Right cardiac atrium (tissue), 5 donors: ENCODE data around the gene FLAD1. TPM values are rescaled to one million over a fixed set of nuclear protein-coding genes. Genes with fewer than 3 reads are reported as not detected.
A peak's percentile ranks its signal among the peaks of the same experiment; 100 is the strongest.

Experiments used
- ATAC-seq, 2 donors: fragments of 200-7000 bp; cut with Tn5 transposase; one replicate each; pipeline versions ENCODE4 v1.8.0 to v1.9.1; 2020; ENCODE audit warnings: moderate library complexity in 2 of 2, mild to moderate bottlenecking in 1 of 2
- DNase-seq, 3 donors: peaks; one replicate each; pipeline ENCODE4 v3.0.0-alpha.2; 2020
- H3K27ac ChIP-seq: one replicate; pipeline ENCODE4 v1.5.1; 2013; ENCODE audit warnings: mild to moderate bottlenecking, low read length, control low read depth, moderate library complexity
- H3K27me3 ChIP-seq: one replicate; pipeline ENCODE4 v1.6.1; 2013; ENCODE audit not compliant: control insufficient read depth, insufficient read depth
- H3K4me1 ChIP-seq: one replicate; pipeline ENCODE4 v1.6.1; 2013; ENCODE audit warnings: low read length; ENCODE audit not compliant: control insufficient read depth, insufficient read depth
- H3K4me3 ChIP-seq: one replicate; pipeline ENCODE4 v1.5.1; 2013; ENCODE audit warnings: low read length, control low read depth
- H3K9me3 ChIP-seq: one replicate; pipeline ENCODE4 v1.6.1; 2013; ENCODE audit warnings: low read length; ENCODE audit not compliant: control insufficient read depth
- whole genome bisulfite sequencing: extraction: QIAGEN DNeasy Blood & Tissue Kit; methylation state at CpG from one replicate; pipeline ENCODE4 v1.1.7; 2013; 5-methylcytosine and 5-hydroxymethylcytosine counted together
- intact Hi-C, 4 donors: fragments of 100-400 bp; cut with DNase I; formaldehyde crosslinking; loops; one replicate each; pipeline versions ENCODE4 v1.11.0 to v1.14.0; 2022 to 2023
- polyA plus RNA-seq: library from polyadenylated mRNA; stranded (reverse); fragments of 200-250 nt; gene quantifications from one replicate; pipeline ENCODE4 v1.2.3, GENCODE V29; 2013
- total RNA-seq, 4 donors: library from RNA; stranded (reverse); fragmentation: NEBNext Ultra II Directional; extraction: Animal tissue kit (Norgen Biotek cat#: 25700); gene quantifications; one replicate each; pipeline ENCODE4 v1.2.1, GENCODE V29; 2021
- donor health status: healthy with polysubstance abuse.
- donor health status: DM: no; HTN: yes; CAD: no.
- donor health status: DM: no; HTN: no; CAD: no.
- donor health status: DM: no; HTN: yes; CAD: no; lungs with severe emphysema.
- donor health status: DM: yes; HTN: yes; CAD: no.

FLAD1 gene
- total and polyA plus RNA-seq, 5 donors: 22.8 to 32.7 (median 25.3) TPM

DNA sequence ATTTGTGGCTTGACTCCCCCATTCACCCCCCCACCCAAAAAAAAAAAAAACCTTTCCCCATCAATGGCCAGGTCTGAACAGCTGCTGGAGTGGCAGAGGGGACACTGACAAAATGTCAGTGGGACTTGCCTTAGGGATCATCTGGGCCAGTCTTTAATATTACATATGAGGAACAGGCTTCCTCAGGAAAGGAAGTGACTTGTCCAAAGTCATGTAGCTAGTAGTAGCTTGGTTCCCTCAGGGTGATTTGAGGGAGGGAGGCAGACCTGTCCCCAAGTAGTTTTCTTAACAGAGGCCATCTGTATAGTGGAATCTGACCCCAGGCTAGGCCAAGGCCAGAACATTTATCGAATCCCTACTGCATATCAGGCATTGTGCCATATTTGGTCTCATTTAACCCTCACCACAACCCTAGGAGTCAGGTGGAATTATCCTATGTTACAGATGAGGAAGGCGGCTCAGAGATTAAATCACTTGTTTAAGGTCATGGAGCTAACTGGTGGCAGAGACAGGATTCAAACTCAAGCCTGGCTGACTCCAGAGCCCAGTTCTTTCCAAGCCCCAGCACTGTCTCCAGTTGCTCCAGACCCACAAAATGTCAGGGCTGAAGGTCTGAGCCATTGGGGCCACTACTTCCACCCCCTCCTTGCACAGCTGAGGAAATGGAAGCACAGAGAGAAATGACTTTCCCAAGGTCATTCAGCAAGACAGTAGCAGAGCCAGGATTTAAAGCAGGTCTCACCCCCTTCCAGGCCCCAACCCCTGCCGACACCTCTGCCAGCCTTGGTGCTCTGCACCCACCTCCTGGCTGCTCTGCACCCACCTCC is 29.8 kb downstream of the FLAD1 start:
- no peak overlapping the region for H3K4me3 ChIP-seq
- peaks cover 12% of the 10 kb centered on the region for H3K4me1 ChIP-seq

GRCh38 chr1:155013632-155014031 is 30.5 kb downstream of the FLAD1 start:
- intact Hi-C loops: loop anchor here in 1 of 4 donors (10.0 kb wide), 1 partner anchor 49 kb away; the partner anchor contains the start of gene PYGO2
- WGBS: 39% methylated on average over 8 of the region's 8 CpGs

More for the DNA sequence above, 29.8 kb downstream of the FLAD1 start:
- no peak for ATAC-seq
- WGBS: 69% methylated on average over 3 of the region's 3 CpGs
- intact Hi-C loops: loop anchor here in 1 of 4 donors (10.0 kb wide), 1 partner anchor 48 kb away; the partner anchor contains the start of gene PYGO2
- no peak for DNase-seq
- no peak overlapping the region for H3K27ac ChIP-seq
- no peaks in the 10 kb centered on the region for H3K9me3 ChIP-seq
- H3K27me3 ChIP-seq: no peaks in the 10 kb centered on the region

DNA sequence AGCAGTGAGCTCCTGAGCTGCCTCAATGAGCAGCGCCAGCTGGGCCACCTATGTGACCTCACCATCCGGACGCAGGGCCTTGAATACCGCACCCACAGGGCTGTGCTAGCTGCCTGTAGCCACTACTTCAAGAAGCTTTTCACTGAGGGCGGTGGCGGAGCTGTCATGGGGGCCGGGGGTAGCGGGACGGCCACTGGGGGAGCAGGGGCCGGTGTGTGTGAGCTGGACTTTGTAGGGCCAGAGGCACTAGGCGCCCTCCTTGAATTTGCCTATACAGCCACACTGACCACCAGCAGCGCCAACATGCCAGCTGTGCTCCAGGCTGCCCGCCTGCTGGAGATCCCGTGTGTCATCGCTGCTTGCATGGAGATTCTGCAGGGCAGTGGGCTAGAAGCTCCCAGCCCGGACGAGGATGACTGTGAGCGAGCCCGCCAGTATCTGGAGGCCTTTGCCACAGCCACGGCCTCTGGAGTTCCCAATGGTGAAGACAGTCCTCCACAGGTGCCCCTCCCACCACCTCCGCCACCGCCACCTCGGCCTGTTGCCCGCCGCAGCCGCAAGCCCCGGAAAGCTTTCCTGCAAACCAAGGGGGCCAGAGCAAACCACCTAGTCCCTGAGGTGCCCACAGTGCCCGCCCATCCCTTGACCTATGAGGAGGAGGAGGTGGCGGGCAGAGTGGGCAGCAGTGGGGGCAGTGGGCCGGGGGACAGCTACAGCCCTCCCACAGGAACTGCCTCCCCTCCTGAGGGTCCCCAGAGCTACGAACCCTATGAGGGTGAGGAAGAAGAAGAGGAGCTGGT is 31.8 kb downstream of the FLAD1 start:
- no peak for DNase-seq
- H3K9me3 ChIP-seq: no peaks in the 10 kb centered on the region
- H3K27me3 ChIP-seq: no peaks in the 10 kb centered on the region
- peaks cover 12% of the 10 kb centered on the region for H3K4me1 ChIP-seq
- H3K4me3 ChIP-seq: no peak overlapping the region
- WGBS: 89% methylated on average over 31 of the region's 31 CpGs
- no peak for ATAC-seq
- intact Hi-C loops: loop anchor here in 2 of 4 donors (5.0 to 10.0 kb wide), 2 partner anchors 50 to 53 kb away; partner anchors contain the start of gene PYGO2 (in 2 of the 2)
- no peak overlapping the region for H3K27ac ChIP-seq

More at GRCh38 chr1:155013632-155014031, 30.5 kb downstream of the FLAD1 start:
- Histone ChIP-seq H3K27me3 (no peaks in the 10 kb centered on the region), H3K4me3 (no peak overlapping the region), H3K9me3 (no peaks in the 10 kb centered on the region), H3K27ac (no peak overlapping the region), H3K4me1 (peaks cover 12% of the 10 kb centered on the region)
- no peak for DNase-seq
- ATAC-seq: no peak

DNA sequence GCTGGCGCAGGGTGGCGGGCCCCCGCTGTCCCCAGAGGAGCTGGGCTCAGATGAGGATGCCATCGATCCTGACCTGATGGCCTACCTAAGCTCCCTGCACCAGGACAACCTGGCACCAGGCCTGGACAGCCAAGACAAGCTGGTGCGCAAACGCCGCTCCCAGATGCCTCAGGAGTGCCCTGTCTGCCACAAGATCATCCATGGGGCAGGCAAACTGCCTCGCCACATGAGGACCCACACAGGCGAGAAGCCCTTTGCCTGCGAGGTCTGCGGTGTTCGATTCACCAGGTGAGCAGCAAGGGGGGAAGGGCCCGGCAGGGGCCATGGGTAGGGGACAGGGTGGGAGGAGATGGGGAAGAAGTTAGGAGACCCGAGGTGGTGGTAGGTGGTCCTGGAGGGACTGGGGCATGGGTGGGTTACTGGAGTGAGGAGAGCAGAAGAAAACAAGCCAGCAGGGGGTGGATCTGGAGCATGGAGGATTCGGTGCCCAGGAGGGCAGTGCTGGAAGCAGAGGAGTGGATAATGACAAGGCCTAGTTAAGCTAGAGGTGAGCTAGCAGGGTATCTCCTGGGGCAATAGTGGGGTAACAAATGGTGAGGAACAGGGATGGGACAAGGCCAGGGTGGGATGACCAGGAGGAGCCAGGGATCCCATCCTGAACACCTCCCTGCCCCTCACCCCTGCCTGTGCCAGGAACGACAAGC is 32.5 kb downstream of the FLAD1 start:
- DNase-seq (peak in 1 of 3 donors; percentile 64), ATAC-seq (no peak)
- Histone ChIP-seq H3K4me3 (no peak overlapping the region), H3K27me3 (no peaks in the 10 kb centered on the region), H3K4me1 (peaks cover 12% of the 10 kb centered on the region), H3K27ac (no peak overlapping the region), H3K9me3 (no peaks in the 10 kb centered on the region)
- WGBS: 89% methylated on average over 16 of the region's 16 CpGs
- intact Hi-C loops: loop anchor here in 2 of 4 donors (5.0 to 10.0 kb wide), 2 partner anchors 51 to 53 kb away; partner anchors contain the start of gene PYGO2 (in 2 of the 2)

DNA sequence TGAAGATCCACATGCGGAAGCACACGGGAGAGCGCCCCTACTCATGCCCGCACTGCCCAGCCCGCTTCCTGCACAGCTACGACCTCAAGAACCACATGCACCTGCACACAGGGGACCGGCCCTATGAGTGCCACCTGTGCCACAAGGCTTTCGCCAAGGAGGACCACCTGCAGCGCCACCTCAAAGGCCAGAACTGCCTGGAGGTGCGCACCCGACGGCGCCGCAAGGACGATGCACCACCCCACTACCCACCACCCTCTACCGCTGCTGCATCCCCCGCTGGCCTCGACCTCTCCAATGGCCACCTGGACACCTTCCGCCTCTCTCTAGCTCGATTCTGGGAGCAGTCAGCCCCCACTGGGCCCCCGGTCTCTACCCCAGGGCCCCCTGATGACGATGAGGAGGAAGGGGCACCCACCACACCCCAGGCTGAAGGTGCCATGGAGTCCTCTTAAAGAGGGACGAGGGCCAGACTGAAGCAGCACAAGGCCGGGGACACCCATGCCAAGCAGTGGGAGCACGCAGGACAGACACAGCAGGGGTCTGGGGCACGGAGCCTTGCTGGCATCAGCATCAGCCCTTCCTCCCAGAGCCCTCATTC is 33.2 kb downstream of the FLAD1 start:
- intact Hi-C loops: loop anchor here in 2 of 4 donors (5.0 to 10.0 kb wide), 2 partner anchors 52 to 54 kb away; partner anchors contain the start of gene PYGO2 (in 2 of the 2)
- Histone ChIP-seq H3K27me3 (no peaks in the 10 kb centered on the region), H3K9me3 (no peaks in the 10 kb centered on the region), H3K4me1 (peaks cover 12% of the 10 kb centered on the region), H3K27ac (peak overlapping the region; percentile 73), H3K4me3 (no peak overlapping the region)
- ATAC-seq: no peak
- peak in 1 of 3 donors; percentile 66 for DNase-seq
- WGBS: 85% methylated on average over 26 of the region's 26 CpGs

DNA sequence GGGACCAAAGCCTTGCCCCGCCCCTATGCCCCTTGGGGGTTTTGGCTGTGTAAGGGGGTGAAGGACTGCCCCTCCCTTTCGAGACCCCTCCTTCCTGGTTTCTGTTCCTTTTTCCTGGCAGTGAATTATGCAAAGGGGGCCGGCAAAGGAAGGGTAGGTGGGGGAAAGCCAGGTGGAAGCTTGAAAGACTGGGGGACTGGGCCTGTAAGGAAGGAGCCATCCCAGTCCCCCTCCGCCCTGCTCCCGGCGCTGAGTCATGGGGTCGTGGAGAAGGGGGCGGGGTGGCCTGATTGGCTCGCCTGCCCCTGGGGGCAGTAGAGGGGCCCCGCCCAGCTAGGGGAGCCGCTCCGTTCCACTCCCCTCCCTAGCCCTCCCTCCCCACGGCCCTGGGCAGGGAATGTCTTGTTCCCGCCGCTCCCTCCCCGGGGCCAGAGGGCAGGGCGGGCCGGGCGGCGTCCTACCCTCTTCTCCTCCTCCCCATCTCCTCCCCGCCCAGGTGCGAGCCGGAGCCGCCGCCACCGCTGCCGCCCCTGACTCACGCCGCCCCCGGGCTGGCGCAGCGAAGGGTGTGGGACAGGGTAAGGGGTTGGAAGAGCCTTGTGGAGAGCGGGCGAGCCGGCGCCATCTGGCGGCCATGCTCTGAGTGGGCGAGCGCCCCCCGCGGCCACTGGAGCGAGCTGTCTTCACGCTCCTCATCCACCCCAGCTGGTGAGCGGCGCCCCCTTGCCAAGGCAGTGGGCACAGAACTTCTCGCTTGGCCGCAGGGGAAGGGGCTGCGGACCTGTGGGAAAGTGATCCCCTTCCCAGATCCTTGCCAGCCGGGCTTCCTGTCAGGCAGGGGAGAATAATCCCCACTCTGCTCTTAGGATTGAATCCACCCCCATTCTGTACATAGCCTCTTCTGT is 34.1 kb downstream of the FLAD1 start:
- H3K4me3 ChIP-seq: peak overlapping the region; percentile 36
- DNase-seq (peak; percentile 94 to 96 (median 95)), ATAC-seq (peak; percentile 92)
- no peaks in the 10 kb centered on the region for H3K27me3 ChIP-seq
- intact Hi-C loops: loop anchor here in 2 of 4 donors (5.0 to 10.0 kb wide), 2 partner anchors 52 to 55 kb away; partner anchors contain the start of gene PYGO2 (in 2 of the 2)
- no peaks in the 10 kb centered on the region for H3K9me3 ChIP-seq
- H3K4me1 ChIP-seq: peaks cover 5% of the 10 kb centered on the region
- peak overlapping the region; percentile 73 for H3K27ac ChIP-seq
- WGBS: 5% methylated on average over 49 of the region's 49 CpGs

DNA sequence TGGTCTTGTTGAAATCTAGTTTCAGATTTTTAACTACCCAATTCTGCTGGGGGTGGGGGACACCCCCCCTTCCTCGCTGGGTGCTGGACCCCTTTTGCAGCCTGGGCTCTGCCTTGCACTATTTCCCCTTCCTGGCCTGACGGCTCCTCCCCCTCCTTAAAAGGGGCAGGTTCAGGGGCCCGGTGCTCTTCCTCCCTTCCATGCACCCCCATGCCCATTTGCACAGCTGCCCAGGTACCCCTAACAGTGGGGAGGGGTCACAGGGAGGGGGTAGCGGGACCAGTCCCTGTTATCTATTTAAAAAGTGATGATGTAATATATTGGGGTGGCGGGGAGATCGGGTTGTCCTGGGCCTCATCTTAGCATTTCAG is 34.8 kb downstream of the FLAD1 start:
- Histone ChIP-seq H3K9me3 (no peaks in the 10 kb centered on the region), H3K4me3 (no peak overlapping the region), H3K27ac (peak overlapping the region; percentile 73), H3K27me3 (no peaks in the 10 kb centered on the region), H3K4me1 (peaks cover 5% of the 10 kb centered on the region)
- ATAC-seq (peak; percentile 1 to 2), DNase-seq (peak in 1 of 3 donors; percentile 57)
- WGBS: 55% methylated on average over 6 of the region's 6 CpGs
- intact Hi-C loops: loop anchor here in 2 of 4 donors (5.0 to 10.0 kb wide), 2 partner anchors 53 to 56 kb away; partner anchors contain the start of gene PYGO2 (in 2 of the 2)

DNA sequence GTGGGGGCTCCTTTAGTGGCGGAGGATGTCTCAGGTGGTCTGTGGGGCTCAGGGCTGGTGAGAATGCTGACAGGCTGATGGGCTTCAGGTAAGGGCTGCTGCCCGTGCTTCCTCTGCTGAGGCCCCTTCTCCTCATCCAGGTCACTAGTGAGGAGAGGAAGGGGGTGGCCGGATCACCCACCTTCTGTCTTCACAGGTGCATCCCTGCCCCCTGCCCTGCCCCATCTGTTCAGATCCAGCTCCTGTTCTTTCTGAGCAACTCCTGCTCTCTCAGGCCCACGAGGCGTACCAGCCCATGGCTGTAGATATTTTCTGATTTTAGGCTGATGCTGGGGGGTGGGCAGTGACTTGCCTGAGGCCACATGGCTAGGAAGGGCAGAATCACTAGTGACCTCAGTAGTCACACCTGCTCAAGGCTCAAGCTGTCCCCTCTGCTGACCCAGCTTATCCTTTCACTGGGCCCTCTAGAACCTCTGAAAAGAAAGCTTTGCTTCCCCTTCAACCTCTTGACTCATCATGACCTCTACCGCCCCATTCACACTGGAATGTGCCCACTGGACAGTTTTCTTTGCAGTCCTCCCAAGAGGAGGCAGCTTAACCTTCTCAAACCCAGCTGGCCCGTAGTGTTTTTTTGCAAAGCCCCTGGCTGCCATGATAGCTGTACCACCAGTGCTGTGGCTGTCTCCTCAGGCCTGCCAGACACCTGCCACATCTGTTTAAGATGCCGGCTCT is 35.6 kb downstream of the FLAD1 start:
- H3K4me1 ChIP-seq: peaks cover 4% of the 10 kb centered on the region
- H3K27me3 ChIP-seq: no peaks in the 10 kb centered on the region
- DNase-seq (peak in 1 of 3 donors; percentile 52), ATAC-seq (no peak)
- no peak overlapping the region for H3K4me3 ChIP-seq
- intact Hi-C loops: loop anchor here in 2 of 4 donors (5.0 to 10.0 kb wide), 2 partner anchors 54 to 56 kb away; partner anchors contain the start of gene PYGO2 (in 2 of the 2)
- no peak overlapping the region for H3K27ac ChIP-seq
- no peaks in the 10 kb centered on the region for H3K9me3 ChIP-seq
- 89% methylated on average over 8 of the region's 8 CpGs for WGBS
